ENCODE measurements around the gene HNRNPD. TPM values are rescaled to one million over a fixed set of nuclear protein-coding genes. Genes with fewer than 3 reads are reported as not detected.

The HNRNPD gene, protein sequence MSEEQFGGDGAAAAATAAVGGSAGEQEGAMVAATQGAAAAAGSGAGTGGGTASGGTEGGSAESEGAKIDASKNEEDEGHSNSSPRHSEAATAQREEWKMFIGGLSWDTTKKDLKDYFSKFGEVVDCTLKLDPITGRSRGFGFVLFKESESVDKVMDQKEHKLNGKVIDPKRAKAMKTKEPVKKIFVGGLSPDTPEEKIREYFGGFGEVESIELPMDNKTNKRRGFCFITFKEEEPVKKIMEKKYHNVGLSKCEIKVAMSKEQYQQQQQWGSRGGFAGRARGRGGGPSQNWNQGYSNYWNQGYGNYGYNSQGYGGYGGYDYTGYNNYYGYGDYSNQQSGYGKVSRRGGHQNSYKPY
- total RNA-seq (2022; extraction: Qiagen RNA extraction) = 212 to 337 TPM (median 215 TPM) in 5 replicates

DNA sequence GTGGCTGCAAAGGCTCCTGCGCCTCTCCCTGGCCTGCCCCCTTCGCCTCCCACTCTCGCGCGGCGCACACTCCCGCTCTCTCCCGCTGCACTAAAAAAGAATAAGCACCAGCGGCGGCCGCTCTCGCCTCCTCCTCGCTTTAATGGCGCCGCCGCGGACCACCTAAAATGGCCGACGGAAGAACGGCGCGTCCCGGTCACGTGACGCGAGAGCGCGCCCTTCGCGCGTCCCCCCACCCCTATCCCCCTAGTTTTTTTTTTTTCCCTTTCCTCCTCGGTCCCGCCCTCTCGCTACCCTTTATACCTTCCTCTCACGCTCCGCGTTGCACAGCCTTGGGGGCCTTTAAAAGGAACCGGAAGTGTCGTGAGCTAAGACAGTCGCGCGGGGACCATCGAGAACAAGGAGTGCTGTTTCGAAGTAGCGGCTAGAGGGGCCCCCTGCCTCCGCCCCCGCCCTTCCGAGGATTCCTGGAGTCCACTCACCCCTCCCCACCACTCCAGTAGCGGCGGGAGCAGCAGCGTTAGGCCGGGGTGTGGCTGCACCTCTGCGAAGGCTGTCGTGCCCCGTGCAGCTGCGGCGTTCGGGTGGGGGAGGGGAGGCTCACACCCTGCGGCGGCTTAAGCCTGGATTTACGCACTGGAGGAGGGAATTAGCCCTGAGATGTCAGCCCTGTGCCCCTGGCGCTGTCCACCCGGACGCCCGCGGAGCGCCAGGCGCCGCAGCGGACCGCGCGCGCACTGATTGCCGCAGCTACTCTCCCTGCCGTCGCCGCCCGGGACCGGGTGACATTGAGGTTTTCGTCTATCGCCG is at the start of gene HNRNPD:
Gene HNRNPD (minus strand): TSS at position 176 of the 810 bp plus-strand sequence. CDS start 313 bp downstream, outside the sequence.

Other genes with a start within 250 kb of the HNRNPD start
- gene HNRNPDL, start 56.5 kb upstream of the HNRNPD start, total RNA-seq (2022; extraction: Qiagen RNA extraction) = 201 to 352 TPM (median 245 TPM) in 5 replicates
- gene ENOPH1, start 56.6 kb upstream of the HNRNPD start, total RNA-seq (2022; extraction: Qiagen RNA extraction) = 28.4 to 33.2 TPM (median 31.9 TPM) in 5 replicates
- gene TMEM150C, start 188.0 kb upstream of the HNRNPD start, total RNA-seq (2022; extraction: Qiagen RNA extraction) = 0.65 to 1.6 TPM (median 1.2 TPM) in 5 replicates

Data from A549 treated with CORT108297 at 1 μM for 4 hours (cell line).